HuH-7.5 (cell line): Measurements from ENCODE around the gene XPO1.
"Not testable (repeated sequence)": the region's sequence is repeated elsewhere in the genome, so short reads cannot be mapped to it uniquely, and the experiment has no call there.

Source experiments
- DNase-seq: peaks from one replicate; pipeline ENCODE4 v3.0.0; 2011; ENCODE audit warnings: low spot score

Gene XPO1, protein sequence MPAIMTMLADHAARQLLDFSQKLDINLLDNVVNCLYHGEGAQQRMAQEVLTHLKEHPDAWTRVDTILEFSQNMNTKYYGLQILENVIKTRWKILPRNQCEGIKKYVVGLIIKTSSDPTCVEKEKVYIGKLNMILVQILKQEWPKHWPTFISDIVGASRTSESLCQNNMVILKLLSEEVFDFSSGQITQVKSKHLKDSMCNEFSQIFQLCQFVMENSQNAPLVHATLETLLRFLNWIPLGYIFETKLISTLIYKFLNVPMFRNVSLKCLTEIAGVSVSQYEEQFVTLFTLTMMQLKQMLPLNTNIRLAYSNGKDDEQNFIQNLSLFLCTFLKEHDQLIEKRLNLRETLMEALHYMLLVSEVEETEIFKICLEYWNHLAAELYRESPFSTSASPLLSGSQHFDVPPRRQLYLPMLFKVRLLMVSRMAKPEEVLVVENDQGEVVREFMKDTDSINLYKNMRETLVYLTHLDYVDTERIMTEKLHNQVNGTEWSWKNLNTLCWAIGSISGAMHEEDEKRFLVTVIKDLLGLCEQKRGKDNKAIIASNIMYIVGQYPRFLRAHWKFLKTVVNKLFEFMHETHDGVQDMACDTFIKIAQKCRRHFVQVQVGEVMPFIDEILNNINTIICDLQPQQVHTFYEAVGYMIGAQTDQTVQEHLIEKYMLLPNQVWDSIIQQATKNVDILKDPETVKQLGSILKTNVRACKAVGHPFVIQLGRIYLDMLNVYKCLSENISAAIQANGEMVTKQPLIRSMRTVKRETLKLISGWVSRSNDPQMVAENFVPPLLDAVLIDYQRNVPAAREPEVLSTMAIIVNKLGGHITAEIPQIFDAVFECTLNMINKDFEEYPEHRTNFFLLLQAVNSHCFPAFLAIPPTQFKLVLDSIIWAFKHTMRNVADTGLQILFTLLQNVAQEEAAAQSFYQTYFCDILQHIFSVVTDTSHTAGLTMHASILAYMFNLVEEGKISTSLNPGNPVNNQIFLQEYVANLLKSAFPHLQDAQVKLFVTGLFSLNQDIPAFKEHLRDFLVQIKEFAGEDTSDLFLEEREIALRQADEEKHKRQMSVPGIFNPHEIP (N-terminal part only)

DNA sequence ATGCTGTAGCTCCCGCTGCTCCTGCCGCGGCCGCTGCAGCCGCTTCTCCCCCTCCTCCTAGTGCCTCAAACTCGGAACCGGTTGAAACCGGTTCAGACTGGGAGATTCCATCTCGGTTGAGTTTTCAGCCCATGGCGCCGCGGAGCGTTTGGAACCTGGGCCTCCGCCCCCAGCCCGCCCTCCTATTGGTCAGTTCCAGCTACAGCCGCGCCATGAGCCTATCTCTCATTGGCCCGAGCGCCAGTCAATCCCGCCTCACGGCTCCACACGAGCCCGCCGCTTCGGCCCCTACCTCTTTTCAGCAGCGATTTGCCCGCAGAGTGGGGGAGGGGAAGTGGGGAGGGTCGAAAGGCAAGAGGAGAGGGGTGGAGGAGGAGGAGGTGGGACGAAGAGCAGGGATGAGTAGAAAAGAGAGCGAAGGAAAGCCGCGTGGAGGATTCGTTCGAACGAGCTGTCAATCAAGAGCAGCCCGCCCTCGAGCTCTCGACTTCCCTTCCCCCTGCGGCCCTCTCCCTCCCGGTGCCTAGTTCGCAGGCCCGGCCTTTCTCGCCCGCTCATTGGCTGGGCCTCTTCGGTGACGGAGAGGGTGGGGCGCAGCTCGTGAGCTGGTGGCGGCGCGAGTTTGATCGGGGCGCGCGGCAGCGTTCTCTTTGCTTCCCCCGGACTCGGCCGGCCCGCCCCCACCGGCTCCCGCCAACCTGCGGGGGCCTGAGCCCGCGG lies at the start of gene XPO1:
TSS of gene XPO1 (minus strand) at position 157 of the 720 bp plus-strand sequence. CDS start 4,459 bp downstream, outside the sequence.
- peak; percentile 97 for DNase-seq

DNA sequence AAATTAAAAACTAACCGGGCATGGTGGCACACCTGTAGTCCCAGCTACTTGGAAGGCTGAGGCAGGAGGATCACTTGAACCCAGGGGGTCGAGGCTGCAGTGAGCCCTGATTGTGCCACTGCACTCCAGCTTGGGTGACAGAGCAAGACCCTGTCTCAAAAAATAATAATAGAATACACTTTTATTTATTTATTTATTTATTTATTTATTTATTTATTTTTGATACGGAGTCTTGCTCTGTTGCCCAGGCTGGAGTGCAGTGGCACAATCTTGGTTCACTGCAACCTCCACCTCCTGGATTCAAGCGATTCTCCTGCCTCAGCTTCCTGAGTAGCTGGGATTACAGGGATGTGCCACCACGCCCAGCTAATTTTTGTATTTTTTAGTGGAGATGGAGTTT lies 48.8 kb upstream of the XPO1 start:
- DNase-seq, result not testable (repeated sequence)

DNA sequence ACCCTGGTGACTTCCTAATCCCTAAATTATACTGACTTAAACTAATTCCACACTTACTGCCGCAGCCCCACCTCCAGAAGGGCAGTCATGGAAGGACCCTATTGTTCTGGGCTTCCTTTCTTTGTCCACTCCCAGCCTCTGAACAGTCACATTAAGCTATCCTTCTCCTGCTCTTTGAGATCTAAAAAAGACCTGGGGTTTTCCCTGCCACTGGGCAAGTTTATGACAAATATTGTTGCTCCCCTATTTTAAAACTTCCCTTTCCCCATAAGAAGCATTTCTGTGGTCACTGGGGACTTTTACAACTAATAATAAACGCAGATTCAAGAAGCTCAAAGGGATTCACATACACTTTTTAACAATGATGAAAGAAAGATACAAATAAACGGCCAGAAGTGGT lies 47.2 kb upstream of the XPO1 start:
- DNase-seq, result no peak

DNA sequence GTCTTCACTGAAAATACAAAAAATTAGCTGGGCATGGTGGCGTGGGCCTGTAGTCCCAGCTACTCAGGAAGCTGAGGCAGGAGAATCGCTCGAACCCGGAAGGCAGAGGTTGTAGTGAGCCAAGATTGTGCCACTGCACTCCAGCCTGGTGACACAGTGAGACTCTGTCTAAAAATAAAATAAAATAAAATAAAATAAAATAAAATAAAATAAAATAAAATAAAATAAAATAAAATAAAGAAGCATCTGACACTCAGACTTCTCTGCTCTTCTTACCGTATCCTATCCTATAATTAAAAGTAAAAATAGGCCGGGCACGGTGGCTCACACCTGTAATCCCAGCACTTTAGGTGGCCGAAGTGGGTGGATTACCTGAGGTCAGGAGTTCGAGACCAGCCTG lies 46.2 kb upstream of the XPO1 start:
- DNase-seq, result not testable (repeated sequence)

DNA sequence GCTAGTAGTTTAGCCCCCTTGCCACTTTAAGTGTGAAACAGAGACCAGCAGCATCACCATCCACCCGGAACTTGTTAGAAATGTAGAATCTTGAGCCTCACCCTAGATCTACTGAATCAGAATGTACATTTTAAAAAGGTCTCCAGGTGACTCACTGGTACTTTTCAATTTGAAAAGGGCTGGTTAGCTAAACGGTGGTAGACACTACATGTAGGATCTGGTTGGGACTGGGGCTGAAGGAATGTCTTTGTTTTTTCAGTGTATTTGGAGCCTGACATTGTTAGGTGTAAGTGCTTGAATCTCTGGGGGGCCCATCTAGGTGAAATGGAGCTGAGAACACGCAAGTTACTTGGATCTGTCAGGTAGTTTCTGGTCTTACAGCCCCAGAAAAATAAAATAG lies 44.0 kb upstream of the XPO1 start:
- no peak for DNase-seq

DNA sequence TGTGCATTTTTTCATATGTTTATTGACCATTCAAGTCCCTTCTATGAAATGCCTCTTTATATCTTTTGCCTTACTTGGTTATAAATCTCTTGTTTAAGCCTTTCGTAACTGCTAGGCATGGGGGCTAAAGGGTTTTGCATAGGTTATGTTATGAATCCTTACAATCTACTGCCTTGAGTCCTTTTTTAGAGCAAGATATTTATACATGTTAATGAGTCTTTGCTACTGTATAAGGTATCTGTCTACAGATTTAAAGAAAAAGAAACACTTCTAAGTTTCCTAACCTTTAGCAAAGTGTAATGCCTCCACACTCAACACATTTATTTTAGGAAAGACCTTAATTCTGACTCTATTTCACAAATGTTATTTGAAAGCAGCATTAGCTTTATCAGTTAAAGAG lies 43.6 kb upstream of the XPO1 start:
- no peak for DNase-seq

DNA sequence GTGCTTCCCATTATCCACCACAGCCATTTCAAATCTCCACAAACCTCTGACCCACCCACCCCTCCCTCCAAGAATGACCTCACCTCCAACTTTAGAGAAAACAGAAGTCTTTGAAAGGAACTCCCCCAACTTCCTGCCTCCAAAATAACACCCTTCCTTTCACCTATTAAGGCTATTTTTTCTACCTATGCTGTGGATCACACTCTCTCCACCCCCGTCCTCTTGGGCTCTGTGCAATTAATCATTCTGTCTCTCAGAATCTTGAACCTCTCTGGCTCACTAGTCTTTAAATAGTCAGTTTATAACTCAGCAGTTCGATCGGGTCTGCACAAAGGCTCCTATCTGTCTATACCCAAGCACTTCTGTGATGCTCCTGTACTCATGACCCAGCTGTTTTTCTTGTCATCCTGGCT lies 37.3 kb upstream of the XPO1 start:
- DNase-seq, result no peak

DNA sequence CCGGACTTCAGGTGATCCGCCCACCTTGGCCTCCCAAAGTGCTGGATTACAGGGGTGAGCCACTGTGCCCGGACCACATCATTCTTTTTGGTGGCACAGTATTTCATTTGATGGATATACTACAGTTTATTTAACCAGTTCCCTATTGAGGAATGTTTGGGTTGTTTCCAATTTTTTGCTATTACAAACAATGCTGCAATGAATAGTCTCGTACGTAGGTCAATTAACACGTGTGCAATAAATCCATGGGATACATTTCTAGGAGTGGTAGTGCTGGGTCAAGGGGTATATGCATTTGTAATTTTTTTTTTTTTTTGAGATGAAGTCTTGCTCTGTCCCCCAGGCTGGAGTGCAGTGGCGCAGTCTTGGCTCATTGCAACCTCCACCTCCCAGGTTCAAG lies 28.4 kb upstream of the XPO1 start:
- DNase-seq, result no peak

DNA sequence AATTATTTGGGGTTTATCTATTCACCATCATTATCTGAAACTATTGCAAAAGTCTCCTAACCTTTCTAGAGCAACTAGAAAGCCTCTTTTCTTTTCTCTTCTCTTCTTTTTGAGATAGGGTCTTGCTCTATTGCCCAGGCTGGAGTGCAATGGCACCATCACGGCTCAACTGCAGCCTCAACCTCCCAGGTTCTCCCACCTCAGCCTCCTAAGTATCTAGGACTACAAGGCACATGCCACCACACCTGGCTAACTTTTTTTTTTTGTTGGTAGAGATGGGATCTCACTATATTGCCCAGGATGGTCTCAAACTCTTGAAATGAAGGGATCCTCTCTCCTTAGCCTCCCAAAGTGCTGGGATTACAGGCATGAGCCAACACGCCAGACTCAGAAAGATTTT lies 24.5 kb upstream of the XPO1 start:
- DNase-seq, result no peak

DNA sequence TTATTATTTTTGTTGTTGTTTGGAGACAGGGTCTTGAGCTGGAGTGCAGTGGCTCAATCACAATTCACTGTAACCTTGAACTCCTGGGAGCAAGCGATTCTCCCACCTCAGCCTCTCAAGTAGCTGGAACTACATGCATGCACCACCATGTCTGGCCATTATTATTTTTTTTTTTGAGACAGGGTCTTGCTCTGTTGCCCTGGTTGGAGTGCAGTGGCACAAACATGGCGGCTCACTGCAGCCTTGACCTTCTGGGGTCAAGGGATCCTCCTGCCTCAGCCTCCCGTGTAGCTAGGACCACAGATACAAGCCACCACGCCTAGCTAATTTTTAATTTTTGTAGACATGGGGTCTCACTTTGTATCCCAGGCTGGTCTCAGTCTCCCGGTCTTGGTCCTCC lies 20.0 kb upstream of the XPO1 start:
- DNase-seq, result no peak

DNA sequence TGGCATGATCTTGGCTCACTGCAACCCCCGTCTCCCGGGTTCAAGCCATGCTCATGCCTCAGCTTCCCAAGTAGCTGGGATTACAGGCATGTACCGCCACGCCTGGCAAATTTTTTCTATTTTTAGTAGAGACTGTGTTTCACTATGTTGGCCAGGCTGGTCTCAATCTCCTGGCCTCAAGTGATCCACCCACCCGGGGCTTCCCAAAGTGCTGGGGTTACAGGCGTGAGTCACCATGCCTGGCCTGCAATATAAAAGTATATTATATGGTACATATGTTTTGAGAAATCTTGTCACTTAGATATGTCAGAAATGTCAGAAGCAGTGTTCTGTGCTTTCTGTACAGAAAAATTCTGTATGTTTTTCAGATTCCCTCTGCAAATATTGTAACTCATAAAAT lies 19.2 kb upstream of the XPO1 start:
- DNase-seq, result no peak

DNA sequence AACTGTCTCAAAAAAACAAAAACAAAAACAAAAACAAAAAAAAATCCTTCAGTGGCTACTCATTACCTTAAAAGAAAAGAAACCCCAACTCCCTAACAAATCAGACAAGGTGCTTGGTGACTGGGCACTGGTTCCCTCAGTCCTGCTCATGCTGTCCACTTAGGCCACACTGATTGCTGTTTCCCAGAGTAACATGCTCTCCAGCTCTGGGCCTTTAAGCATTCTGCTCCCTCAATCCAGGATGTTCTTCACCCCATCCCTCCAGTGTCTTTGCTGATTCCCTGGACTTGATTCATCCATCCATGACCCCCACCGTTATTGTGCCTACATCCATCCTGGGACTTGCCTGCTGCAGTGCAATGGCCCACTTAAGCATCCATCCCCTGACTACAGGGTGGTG lies 16.4 kb upstream of the XPO1 start:
- DNase-seq, result no peak

DNA sequence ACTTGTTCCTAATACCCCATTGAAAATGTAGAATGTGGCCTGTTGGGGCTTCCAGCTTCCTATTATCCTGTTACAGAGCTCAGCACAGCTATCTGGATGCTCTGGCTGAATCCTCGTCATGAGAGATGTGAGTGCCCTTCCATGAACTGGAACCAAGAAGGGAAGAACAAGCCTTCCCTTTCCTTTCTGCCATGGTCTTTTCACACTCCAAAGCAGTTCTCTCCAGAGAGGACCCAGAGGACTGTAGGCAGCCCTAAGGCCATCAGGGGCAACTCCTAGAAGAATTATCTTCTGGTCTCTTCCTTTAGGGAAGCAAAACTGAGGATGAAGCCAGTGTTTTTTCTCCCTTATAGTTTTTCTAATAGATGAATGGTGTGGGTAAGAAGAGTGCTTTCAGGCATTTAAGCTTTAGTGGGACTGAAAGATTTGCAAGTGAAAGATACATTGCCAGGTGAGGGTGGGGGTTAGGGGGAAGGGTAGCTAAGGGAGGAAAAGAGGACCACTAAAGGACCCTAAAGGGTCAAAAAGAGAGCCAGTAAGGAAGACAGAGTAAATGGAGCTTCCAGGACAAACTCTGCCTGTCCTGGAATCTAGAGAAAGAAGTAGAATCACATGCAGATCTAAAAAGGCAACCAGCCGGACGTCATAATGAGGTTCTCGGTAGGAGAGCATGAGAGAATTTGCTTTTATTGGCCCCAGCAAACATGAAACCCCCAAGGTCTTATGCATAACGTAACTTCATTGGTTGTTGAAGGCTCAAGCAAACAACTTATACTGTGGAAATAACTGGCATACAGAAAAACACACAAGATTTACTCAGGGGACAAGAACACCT lies 12.4 kb upstream of the XPO1 start:
- no peak for DNase-seq

DNA sequence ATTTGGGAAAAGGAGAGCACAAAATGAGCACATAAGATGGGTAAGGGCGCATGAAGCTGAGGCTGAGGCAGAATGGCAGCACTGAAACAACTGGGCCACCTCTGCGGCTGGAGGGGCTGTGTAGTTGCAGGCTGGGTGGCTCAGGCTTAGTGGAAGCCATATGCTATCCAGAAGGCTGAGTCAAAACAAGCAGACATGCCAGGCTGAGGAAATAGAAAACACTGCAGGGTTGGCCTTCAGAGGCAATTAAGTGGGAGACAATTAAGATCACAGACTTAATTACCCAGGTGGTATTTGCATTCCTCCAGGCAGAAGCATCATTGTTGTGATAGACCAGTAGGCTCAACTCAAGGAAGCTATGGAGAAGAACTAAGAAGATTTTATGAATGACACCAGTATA lies 11.4 kb upstream of the XPO1 start:
- no peak for DNase-seq

DNA sequence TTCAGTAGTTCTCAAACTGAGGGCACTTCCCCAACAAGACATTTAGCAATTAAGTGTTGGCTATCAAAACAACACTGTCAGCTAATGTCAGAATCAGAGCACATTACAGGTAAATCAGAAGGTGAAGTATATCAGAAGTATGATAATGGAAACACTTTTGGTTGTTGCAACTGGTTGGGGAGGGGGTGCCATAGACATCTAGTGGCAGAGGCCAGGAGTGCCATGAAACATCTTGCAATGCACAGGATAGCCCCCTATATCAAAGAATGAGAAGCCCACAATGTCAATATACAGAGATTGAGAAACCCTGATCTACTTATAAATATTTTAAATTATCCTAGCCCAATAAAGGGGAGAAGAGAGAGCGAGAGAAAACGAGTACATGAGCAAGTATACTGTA lies 4.9 kb upstream of the XPO1 start:
- DNase-seq, result no peak

DNA sequence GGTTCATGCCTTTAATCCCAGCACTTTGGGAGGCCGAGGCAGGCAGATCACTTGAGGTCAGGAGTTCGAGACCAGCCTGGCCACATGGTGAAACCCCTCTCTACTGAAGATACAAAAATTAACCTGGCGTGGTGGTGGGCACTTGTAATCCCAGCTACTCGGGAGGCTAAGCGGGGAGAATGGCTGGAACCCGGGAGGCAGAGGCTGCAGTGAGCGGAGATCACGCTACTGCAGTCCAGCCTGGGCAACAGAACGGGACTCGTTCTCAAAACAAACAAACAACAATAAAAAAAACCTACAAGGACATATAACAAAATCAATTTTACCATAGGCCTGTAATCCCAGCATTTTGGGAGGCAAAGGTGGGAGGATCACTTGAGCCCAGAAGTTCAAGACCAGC lies 2.0 kb upstream of the XPO1 start:
- DNase-seq, result not testable (repeated sequence)

DNA sequence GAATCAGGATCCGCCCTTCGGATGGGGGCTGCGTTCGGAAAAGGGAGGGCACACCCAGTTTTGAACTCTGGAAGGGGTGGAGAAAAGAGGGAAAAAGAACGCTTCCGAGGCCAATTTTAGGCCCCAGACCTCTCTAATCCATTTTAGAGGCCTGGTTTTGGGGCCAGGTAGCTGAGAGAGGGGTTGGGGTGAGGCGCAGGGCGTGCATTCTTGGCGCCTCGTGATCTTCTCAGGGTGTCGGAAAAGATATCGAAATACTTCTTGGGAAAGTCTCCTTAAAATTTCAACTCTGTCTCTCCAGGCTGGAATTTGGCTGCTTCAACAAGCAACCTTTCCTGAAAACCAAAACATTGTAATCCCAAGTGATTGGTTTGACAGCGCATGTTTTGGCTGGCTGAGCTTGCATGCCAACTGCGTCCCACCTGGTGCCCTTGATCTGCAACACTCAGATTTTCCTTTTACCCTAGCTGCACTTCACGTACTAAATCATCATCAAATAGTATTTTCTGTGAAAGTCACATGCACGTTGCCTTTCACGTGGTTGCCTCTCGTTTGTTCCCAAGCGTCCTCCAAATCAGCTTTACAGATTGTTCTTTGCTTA lies 864 bp upstream of the XPO1 start:
- no peak for DNase-seq

DNA sequence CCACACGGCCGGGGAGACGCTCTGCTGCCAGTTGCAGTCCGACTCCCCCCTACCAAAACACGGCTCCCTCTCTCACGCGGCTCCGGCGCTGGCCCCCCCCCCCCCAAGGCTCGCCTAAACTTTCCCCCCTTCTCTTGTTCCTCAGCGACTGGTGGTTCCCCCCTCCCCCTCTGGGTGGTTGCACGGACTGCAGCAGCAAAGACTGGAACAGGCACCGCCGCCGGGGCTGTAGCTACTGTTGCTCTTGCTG lies 281 bp downstream of the XPO1 start:
- DNase-seq, result no peak

DNA sequence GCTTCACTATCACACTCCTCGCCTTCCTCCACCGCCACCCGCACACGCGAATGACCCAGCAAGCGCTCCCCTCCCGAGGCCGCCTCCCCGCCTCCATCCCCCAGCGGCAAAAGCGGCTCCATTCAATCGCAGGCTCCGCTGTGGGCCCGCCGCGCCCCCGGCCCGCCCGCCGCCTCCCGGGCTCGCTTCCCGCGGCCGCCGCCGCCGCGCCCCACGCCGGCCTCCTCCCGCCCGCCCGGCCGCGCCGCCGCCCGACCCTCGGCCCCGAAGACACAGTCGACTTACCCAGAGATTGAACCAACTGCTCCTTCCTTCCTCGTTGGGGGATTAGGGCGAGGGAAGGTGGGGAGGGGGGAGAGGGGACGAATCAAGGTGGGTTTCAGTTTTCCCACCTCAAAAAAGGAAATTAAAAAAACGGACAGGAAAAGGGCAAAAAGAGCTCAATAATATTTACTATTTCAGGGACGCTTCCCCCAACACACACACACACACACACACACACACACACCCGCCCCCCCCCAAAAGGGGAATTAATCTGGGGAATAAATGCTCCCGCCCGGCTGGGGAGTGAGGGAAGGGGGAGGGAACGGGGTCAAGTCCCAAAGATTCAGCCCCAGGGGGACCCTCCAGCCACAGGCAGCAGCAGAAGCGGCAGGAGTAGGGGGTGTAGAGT lies 743 bp downstream of the XPO1 start:
- DNase-seq, result peak; percentile 15

DNA sequence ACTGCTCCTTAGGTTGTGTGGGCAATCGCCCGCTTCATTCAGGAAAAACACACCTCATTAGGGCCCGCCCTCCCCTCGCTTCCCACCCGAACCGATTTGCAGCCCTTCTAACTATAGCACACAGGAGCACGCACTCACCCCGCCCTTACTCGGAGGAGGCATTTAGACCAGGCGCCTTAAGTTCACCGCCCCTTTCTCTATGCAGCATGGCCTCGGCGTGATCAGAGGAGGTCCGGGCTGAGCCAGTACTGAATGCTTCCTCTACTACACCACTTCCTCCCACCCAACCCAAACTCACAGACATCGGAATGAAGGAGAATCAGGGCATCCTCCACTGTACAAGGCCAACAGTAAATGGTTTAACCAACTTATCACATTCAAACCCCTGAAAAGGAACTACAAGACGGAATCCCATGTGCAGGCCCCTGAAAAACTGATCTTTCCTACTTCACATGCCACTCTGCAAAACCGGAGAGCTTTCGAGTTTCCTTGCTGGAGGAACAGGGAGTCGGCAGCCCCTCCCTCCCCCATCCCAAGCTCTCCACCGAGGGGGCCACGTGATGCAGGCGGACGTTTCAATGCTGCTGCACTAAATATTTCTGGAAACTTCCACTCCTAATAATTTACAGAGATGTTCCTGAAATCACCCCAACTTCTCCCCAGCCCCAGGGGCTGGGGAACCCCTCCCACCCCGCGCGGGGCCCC lies 1.4 kb downstream of the XPO1 start:
- peak; percentile 59 for DNase-seq
